GM19455 (cell line): ENCODE measurements around the gene TOX3.

Source experiments
- ATAC-seq: cut with Tn5 transposase; IDR thresholded peaks from one replicate; pipeline ENCODE4 v1.9.1; 2021; ENCODE audit not compliant: unreplicated experiment

The TOX3 gene

DNA sequence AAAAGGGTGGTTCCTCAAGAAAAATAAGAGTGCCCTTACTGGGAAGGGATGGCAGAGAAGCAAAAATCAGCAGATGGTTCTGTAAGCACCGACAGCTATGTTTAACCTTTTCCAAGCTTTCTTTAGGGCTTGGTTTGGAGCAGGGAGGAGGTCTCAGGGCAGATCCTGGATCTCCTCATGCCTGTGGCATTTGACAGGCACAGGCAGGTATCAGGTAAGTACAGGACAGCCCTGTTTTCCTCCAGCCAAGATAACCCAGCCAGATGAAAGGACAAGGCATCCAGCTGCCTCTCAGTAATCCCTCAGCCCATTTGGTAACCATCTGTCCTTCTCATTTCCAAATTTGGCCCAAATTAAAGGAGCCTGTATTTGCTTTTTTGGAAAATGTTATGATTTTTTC is 141.5 kb downstream of the TOX3 start:
- no peak for ATAC-seq

DNA sequence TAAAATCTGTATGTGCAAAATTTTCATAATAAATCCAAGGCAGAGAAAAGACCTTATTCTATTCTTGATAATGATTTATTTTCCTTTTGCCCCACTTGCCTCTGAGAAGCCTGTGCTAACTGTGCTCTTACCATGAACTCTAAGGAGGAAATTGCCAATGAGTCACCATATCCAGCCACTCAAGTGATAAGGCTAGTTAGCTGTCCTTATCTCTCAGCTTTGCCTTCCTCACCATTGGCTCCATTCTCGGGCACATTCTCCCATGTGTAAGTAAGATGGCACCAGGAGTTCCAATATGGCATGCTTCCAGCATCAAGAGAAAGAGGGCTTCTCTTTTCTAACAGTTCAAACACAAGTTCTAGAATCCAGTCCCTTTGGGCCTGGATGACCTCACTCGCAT is 142.4 kb downstream of the TOX3 start:
- no peak for ATAC-seq

- no peak for ATAC-seq
Observed at GRCh38 chr16:52399116-52399515, 147.8 kb downstream of the TOX3 start.

DNA sequence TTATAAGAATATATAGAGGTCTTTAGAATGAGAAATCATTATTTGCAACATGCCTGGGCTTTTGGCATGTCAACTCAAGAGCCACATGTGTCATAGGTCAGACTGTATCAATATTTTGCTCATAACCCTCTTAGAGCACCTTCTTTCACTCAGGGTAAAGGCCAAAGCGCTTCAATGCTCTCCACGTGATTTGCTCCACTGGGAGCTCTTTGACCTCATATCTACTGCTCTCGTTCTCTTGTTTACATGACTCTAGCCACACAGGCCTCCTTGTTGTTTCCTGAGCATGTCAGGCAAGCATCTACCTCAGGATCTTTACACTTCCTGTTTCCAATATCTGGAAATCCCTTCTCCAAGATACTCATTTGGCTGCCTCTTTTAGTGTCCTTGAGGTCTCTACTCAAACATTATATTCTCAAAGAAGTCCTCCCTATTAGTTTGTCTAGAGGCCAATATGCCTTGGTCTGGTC is 148.4 kb downstream of the TOX3 start:
- no peak for ATAC-seq

- ATAC-seq, result no peak
Observed at GRCh38 chr16:52398021-52398420, 148.9 kb downstream of the TOX3 start.

GRCh38 chr16:52393448-52393847 is 153.5 kb downstream of the TOX3 start:
- ATAC-seq, result no peak

GRCh38 chr16:52389045-52389444 is 157.9 kb downstream of the TOX3 start:
- ATAC-seq, result no peak
